DND-41 (cell line): ENCODE results near the gene AMMECR1L.

Experiments used
- ATAC-seq: fragments of 200-7000 bp; cut with Tn5 transposase; 3 replicates; pipeline ENCODE4 v1.9.1; 2021; ENCODE audit warnings: low read depth; ENCODE audit not compliant: insufficient read depth
- DNase-seq: peaks from one replicate; pipeline ENCODE4 v3.0.0-alpha.2; 2020
- H2AFZ ChIP-seq: 2 replicates; pipeline ENCODE4 v1.6.0; 2012; ENCODE audit warnings: low read depth, low read length
- H3K27ac ChIP-seq: 2 replicates; pipeline ENCODE4 v1.5.1; 2012; ENCODE audit warnings: low read length, inconsistent platforms
- H3K27me3 ChIP-seq: fragments of 200-600 bp; sonication (generic); 2 replicates; pipeline ENCODE4 v1.6.0; 2012; ENCODE audit warnings: low read length, mild to moderate bottlenecking, inconsistent platforms; ENCODE audit not compliant: insufficient read depth, poor library complexity
- H3K36me3 ChIP-seq: 2 replicates; pipeline ENCODE4 v1.5.1; 2012; ENCODE audit warnings: low read length, inconsistent platforms; ENCODE audit not compliant: insufficient read depth
- H3K4me1 ChIP-seq: 2 replicates; pipeline ENCODE4 v1.5.1; 2012; ENCODE audit warnings: mild to moderate bottlenecking, low read length; ENCODE audit not compliant: insufficient read depth
- H3K4me2 ChIP-seq: 2 replicates; pipeline ENCODE4 v1.6.0; 2012; ENCODE audit warnings: mild to moderate bottlenecking, moderate library complexity, low read length, inconsistent platforms; ENCODE audit not compliant: insufficient read depth
- H3K4me3 ChIP-seq, 2 experiments: fragments of 200-600 bp in 1 of 2; shearing (Covaris generic) in 1 of 2; 2 replicates each; pipeline ENCODE4 v1.5.1; 2012 to 2016; ENCODE audit warnings: inconsistent platforms in 2 of 2, low read length in 2 of 2, mild to moderate bottlenecking in 2 of 2, low read depth in 1 of 2, moderate library complexity in 1 of 2
- H3K79me2 ChIP-seq: 2 replicates; pipeline ENCODE4 v1.6.0; 2012; ENCODE audit warnings: low read length, inconsistent platforms; ENCODE audit not compliant: insufficient read depth
- H3K9ac ChIP-seq: 2 replicates; pipeline ENCODE4 v1.6.0; 2012; ENCODE audit warnings: low read depth, mild to moderate bottlenecking, inconsistent platforms, low read length, moderate library complexity
- H3K9me3 ChIP-seq: 2 replicates; pipeline ENCODE4 v1.5.1; 2012; ENCODE audit warnings: low read length, moderate library complexity, mild to moderate bottlenecking, inconsistent platforms; ENCODE audit not compliant: insufficient read depth, severe bottlenecking
- H4K20me1 ChIP-seq: 2 replicates; pipeline ENCODE4 v1.6.0; 2012; ENCODE audit warnings: low read length; ENCODE audit not compliant: insufficient read depth
- CTCF ChIP-seq: IDR thresholded peaks from 2 replicates; pipeline ENCODE4 v1.5.1; 2012; ENCODE audit warnings: borderline replicate concordance, low read length, moderate library complexity, mild to moderate bottlenecking; ENCODE audit not compliant: poor library complexity, severe bottlenecking; ENCODE audit errors: extremely low read depth
- EZH2 ChIP-seq: IDR thresholded peaks from 3 replicates; pipeline ENCODE4 v1.6.1; 2012; ENCODE audit warnings: borderline replicate concordance, low read depth, mild to moderate bottlenecking, moderate library complexity, low read length, inconsistent platforms; ENCODE audit not compliant: severe bottlenecking

AMMECR1L gene

GRCh38 chr2:127877136-127877535 is 8.6 kb downstream of the AMMECR1L start:
- H3K9me3 ChIP-seq = no peaks in the 10 kb centered on the region
- no peak overlapping the region for H3K27ac ChIP-seq
- H3K36me3 ChIP-seq = peaks cover 56% of the 10 kb centered on the region
- no peak overlapping the region for H3K4me2 ChIP-seq
- DNase-seq = no peak
- peaks cover 7% of the 10 kb centered on the region; the same call in 1 of the 2 replicates for H3K4me1 ChIP-seq
- no peak overlapping the region for H2AFZ ChIP-seq
- H4K20me1 ChIP-seq = peaks cover 57% of the 10 kb centered on the region
- no peak overlapping the region for H3K4me3 ChIP-seq
- no peak overlapping the region for H3K9ac ChIP-seq
- H3K27me3 ChIP-seq = no peaks in the 10 kb centered on the region
- TF ChIP-seq EZH2 (no peak), CTCF (no peak)
- peaks cover 98% of the 10 kb centered on the region for H3K79me2 ChIP-seq
- peak; percentile 27; the same call in 2 of the 3 replicates for ATAC-seq

DNA sequence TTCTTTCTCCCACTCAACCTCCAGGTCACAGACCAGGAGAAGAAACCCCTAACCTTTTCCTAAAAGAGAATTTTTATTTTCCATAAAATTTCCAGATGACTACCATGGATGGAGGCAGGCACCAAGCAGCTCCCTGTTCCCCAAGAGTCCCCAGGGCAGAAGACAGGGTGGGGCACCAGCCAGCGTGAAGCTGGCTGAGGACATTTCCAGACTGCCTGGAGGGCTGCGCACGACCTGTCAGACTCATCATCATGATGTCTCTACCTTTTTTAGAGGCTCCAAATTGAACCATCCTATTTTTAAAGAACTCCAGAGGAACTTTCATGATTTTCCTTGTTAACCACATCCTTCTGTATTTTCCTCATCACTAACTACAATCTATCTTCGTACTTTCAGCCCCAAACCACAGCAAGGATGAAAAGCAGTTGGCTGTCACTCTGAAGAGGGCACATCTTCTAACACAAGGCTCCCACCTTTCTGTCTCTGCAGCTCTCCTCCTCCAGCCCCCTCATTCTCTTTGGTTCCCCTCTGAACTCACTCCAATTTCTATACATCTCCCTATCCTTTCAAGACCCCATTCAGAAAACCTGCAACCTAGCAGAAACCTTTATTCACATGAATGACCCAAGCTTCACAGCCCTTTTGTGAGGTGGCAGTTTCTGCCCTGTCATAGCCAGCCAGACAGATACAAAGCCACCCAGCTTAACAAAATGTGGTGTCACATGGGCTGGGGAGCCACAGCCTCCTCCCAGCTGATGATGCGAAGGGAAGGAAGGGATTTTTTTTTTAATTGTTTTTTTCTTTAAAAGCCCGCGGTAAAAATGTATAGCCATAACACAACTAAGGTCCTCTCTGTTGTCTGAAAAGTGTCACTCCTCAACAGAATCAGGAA is 11.1 kb downstream of the AMMECR1L start:
- Histone ChIP-seq H3K27ac (no peak overlapping the region), H3K36me3 (peaks cover 50% of the 10 kb centered on the region), H2AFZ (no peak overlapping the region), H3K4me2 (no peak overlapping the region), H3K4me3 (no peak overlapping the region), H3K79me2 (peaks cover 88% of the 10 kb centered on the region), H4K20me1 (peaks cover 42% of the 10 kb centered on the region), H3K9me3 (no peaks in the 10 kb centered on the region), H3K4me1 (no peaks in the 10 kb centered on the region; the same call in 1 of the 2 replicates), H3K27me3 (no peaks in the 10 kb centered on the region), H3K9ac (no peak overlapping the region)
- ATAC-seq (peak; percentile 57), DNase-seq (no peak)
- no peak for TF ChIP-seq CTCF
- no peak for TF ChIP-seq EZH2

GRCh38 chr2:127873707-127874303 is 12.0 kb downstream of the AMMECR1L start:
- peaks cover 86% of the 10 kb centered on the region for H3K79me2 ChIP-seq
- no peak for ATAC-seq

More at GRCh38 chr2:127873707-127874303, 12.0 kb downstream of the AMMECR1L start:
- H3K27me3 ChIP-seq = no peaks in the 10 kb centered on the region
- H2AFZ ChIP-seq = no peak overlapping the region
- H3K4me1 ChIP-seq = no peaks in the 10 kb centered on the region; the same call in 1 of the 2 replicates
- no peak overlapping the region for H3K4me3 ChIP-seq
- TF ChIP-seq CTCF = no peak
- TF ChIP-seq EZH2 = no peak
- H3K9ac ChIP-seq = no peak overlapping the region
- H4K20me1 ChIP-seq = peaks cover 37% of the 10 kb centered on the region
- DNase-seq = no peak
- H3K9me3 ChIP-seq = no peaks in the 10 kb centered on the region
- peaks cover 53% of the 10 kb centered on the region for H3K36me3 ChIP-seq
- no peak overlapping the region for H3K4me2 ChIP-seq
- no peak overlapping the region for H3K27ac ChIP-seq
